Right kidney (tissue), 1 donor: ENCODE data around the gene ARL8B.
"Not testable (repeated sequence)": the region's sequence is repeated elsewhere in the genome, so short reads cannot be mapped to it uniquely, and the experiment has no call there.

Source experiments
- DNase-seq: peaks from one replicate; pipeline ENCODE4 v3.0.0-alpha.2; 2016

Gene ARL8B

GRCh38 chr3:5144316-5144994 is 22.4 kb downstream of the ARL8B start:
- no peak for DNase-seq

- DNase-seq = no peak
These were observed 23.0 kb downstream of the ARL8B start for GRCh38 chr3:5145120-5145519.

DNA sequence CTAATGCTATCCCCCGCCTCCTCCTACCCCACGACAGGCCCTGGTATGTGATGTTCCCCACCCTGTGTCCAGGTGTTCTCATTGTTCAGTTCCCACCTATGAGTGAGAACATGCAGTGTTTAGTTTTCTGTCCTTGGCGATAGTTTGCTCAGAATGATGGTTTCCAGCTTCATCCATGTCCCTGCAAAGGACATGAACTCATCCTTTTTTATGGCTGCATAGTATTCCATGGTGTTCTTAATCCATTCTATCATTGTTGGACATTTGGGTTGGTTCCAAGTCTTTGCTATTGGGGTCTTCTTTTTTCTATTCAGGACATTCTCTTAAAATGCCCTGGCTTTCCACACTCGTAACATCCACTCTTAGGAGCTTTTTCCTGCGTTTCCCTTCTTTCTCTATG is 25.1 kb downstream of the ARL8B start:
- DNase-seq = not testable (repeated sequence)

DNA sequence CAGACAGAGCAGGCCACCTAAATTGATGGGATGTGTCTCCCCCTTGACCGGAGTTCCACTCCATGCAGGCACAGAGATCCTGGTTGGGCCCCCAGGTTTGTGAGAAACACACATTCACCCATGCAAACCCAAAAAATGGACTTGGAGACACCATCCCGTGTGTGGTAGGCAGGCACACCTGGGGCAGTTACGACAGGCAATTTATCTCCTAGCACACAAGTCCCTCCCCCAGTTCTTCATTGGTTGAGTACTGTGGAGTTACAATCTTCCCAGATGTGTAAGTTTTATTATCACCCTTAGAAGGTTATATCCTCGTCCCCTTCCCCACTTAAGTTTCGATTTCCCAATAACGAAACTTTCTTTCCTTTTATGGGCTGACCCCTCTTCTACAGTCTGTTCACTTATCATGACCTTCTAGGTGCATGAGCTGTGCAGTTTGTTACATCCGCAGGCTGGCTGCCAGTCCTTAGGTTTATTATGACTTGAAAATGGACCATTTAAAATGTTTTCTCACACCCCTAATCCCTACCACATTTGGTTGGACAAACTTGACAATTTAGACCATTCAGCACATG is 27.3 kb downstream of the ARL8B start:
- no peak for DNase-seq

DNA sequence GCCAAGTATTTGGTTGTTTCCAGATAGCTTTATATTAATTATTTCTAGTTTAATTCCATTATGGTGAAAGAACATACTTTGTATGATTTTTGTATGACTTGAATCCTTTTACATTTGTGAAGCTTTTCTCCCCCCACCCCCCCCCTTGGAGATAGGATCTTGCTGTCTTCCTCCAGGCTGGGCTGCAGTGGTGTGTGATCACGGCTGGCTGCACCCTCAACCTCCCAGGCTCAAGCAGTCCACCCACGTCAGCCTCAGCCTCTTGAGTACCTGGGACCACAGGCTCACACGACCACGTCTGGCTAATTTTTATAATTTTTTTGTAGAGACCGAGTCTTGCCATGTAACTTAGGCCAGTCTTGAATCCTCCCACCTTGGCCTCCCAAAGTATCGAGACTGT is 29.5 kb downstream of the ARL8B start:
- no peak for DNase-seq

DNA sequence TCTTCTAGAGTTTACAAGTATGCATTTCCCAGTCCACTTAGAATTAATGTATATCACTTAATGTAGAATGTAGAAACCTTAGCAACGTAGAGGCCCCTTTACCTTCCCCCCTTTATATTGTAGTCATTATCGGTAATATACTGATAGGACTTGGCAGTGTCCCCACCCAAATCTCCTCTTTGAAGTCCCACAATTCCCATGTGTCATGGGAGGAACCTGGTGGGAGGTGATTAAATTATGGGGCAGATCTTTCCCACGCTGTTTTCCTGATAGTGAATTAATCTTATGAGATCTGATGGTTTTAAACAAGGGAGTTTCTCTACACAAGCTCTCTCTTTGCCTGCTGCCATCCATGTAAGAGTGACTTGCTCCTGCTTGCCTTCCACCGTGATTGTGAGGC is 31.0 kb downstream of the ARL8B start:
- DNase-seq = no peak

DNA sequence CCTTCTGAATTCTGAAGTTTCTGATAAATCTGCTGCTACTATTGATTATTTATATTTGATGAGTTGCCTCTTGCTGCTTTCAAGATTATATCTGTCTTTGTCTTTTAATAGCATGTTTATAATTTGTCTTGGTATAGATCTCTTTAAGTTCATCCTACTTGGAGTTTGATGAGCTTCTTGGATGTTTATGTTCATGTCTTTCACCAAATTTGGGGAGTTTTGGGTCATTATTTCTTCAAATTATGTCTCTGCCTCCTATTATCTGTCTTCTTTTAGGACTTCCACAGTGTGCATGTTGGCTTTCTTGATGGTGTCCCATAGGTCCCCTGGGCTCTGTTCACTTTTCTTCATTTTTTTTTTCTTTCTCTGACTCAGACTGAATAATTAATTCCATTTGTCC is 33.1 kb downstream of the ARL8B start:
- no peak for DNase-seq

DNA sequence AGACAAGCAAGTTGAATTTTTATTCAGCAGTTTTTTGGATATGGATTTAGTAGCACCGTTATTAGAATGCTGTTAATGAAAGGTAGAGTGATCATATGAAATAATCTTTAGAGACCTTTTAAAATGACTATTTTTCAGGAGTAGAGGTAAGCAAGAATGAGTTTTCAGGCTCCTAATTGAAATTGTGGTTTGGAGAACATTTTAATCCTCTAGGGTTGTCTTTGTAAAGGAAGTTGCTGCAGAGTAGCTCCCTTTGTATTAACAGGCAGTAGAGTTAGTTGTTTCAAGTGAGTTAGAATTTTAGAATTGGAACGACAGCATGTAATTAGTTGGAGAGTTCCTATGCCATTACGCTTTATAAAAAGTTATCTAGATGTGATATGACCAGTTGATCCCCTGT is 38.2 kb downstream of the ARL8B start:
- DNase-seq = no peak

GRCh38 chr3:5160940-5161858 is 39.1 kb downstream of the ARL8B start:
- no peak for DNase-seq

GRCh38 chr3:5162102-5162501 is 40.0 kb downstream of the ARL8B start:
- DNase-seq = no peak

DNA sequence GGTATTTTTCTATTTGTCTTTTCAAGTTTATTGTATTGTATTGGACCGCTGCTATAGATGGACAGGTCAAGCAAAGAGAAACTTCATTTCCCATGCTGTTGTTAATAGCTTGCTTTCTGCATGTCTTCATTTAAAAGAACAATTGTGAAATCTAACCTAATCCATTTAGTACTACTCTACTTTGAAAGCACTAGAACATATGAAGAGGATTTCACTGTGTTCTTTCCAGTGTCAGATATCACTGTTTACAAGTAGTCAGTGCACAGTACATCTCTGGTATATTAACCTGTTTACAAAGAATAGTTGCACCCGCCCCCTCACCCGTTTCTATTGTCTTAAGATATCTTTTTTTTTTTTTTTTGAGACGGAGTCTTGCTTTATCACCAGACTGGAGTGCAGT is 43.6 kb downstream of the ARL8B start:
- DNase-seq = no peak

DNA sequence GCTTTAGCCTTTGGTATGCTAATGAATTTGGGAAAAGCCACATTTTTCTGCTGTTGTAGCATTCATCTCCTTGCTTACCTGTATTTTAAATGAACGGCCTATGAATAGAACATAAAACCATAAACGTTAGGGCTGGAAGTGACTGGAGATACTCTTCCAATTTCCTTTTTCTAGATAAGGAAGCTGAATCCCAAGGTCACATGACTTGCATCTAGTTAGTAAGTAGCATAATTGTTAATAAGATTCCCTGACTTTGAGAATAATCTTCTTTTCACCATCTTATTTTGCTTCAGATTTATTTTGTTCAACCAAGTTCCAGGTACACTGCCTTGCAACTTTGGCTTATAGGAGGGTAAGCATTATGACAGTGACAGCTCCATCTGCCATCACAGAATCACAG is 44.8 kb downstream of the ARL8B start:
- no peak for DNase-seq

DNA sequence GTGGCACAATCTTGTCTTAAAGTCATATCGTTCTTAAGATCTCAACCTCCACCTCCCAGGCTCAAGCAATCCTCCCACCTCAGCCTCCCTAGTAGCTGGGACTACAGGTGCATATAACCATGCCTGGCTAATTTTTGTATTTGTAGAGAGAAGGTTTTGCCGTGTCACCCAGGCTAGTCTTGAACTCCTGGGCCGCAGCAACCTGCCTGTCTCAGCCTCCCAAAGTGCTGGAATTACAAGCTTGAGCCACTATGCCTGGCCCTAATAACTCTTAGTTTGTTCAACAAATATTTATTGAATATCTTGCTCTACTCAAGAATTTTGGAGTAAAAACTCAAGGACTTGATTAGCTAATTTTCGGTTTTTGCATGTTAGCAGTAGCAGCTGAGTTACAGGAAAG is 46.0 kb downstream of the ARL8B start:
- DNase-seq = no peak

DNA sequence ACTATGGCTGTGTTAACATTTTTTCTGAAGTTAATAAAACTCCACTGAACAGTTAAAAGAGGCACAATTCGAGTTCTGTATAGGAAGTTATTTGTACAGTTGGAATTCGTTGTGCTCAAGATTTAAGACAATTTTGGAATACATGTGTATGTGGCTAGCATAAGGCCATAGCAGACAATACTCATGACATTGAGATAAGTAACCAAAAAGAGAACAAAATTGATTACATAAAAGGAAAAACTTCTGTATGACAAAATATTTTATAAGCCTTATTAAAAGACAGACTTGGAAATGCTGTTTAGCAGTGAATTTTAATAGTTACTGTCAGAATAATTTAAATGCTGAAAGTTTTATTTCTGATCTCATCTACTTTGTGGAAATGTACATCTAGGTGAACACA is 47.7 kb downstream of the ARL8B start:
- DNase-seq = no peak

DNA sequence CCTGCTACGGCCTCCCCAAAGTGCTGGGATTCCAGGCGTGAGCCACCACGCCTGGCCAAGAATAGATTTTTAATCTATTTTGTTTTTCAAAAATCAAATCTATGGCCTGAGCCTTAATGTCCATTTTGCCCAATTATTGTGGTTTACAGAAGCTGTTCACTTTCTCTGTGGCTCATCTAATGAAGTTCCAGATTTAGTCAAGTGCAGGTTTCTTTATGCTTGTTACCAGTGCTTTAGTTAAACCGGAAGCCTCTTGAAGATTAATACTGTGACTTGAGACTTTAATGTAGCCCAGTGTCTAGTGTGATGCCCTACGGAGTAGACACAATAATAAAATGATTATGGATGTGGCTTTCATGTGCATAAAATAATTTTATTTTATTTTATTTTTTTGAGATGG is 48.9 kb downstream of the ARL8B start:
- no peak for DNase-seq

DNA sequence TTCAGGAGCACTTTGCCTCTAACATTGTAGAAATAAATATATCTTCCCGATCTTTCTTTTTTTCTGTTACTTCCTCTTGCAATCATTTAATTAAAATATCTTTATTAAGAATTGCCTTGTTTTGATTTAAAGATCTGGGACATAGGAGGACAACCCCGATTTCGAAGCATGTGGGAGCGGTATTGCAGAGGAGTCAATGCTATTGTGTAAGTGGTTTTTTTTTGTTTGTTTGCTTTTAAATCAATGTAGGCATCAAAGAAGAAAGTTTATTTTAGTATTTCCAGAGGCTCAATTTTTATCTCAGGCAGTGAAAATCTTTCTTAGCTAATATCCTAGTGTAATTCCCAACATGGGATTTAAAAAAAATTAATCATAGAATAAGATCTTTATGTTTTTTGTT is 49.9 kb downstream of the ARL8B start:
- no peak for DNase-seq

DNA sequence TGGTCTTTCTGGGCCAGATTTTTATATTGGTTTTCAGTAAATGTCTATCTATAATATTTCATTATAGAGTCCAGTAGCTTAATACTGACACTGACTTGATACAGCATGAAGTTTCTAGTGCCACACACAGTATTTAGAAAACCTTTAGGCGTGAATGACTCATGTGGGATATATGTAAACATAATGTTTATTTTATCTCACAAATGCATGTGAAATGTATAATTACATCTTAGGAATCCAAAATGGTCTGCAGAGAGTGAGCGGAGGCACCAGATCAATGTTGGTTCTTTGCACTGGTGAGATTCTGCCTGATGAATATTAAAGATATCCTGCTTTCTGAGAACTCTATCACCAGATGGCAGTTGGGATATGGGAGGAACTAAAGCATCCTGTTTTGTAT is 56.9 kb downstream of the ARL8B start:
- DNase-seq = not testable (repeated sequence)

- no peak for DNase-seq
These were observed 59.5 kb downstream of the ARL8B start for GRCh38 chr3:5181469-5182141.

DNA sequence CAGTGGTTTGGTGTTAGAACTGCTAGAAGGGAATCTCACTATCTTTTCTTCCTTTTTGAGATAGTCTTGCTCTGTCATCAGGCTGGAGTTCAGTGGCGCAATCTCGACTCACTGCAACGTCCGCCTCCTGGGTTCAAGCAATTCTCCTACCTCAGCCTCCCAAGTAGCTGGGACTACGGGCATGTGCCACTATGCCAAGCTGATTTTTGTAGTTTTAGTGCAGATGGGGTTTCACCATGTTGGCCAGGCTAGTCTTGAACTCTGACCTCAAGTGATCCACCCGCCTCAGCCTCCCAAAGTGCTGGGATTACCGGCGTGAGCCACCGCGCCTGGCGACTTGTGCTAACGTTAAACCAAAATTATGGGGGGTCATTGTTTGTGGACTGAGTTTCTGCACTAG is 61.6 kb downstream of the ARL8B start:
- not testable (repeated sequence) for DNase-seq

DNA sequence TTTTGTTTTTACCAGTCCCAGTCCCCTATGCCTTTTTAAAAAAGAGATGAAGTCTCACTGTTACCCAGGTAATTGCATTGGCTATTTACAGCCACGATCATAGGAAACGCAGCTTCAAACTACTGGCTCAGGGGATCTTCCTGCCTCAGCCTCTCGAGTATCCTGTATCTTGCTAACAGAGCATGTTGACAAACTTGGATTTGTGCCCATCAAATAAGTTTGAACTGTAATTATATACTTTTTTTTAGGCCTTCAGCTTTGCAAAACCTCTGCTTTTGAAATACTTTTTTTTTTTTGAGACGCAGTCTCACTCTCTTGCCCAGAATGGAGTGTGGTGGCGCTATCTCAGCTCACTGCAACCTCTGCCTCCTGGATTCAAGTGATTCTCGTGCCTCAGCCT is 62.4 kb downstream of the ARL8B start:
- DNase-seq = no peak

GRCh38 chr3:5185093-5185673 is 63.1 kb downstream of the ARL8B start:
- no peak for DNase-seq

DNA sequence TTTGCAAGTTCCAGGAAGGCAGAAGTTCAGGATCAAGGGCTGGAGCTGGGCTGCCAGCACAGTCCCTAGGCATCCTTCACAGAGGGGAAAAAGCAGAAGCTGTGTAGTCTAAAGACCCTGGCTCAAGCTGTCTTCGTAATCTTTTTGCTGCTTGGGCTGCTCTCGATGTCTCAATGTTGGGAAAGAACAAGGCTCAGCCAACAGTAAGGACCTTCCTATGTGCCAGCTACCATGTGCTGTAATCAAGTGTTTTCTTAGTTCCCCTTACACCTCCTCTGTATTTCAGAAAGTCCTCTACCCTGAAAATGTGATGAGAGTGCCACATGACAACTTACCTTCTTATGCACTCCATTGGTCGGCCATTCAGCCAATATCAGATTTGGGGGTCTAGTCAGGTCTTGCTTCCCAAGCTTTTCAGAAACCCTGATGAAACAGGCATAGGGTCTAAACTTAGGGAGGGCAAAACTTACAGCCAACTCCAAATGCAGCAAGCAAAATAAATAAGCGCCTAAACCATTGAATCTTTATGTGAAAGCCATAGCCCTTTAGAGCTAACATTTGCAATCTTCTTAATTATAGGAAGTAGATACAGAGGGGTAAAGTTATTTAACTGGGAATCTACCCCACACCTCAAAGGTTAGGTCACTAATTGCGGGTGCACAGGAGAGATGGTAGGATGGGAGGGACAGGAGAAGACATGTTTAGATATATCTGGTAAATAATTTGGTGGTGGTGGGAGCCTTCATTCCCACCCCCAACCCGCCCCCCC is 64.2 kb downstream of the ARL8B start:
- peak; percentile 6 for DNase-seq
